HCT116 (cell line): Measurements from ENCODE around the gene ZPR1. TPM values are rescaled to one million over a fixed set of nuclear protein-coding genes. Genes with fewer than 3 reads are reported as not detected.

Experiments
- ATAC-seq: fragments of 200-7000 bp; cut with Tn5 transposase; 2 replicates; pipeline ENCODE4 v1.9.1; 2020; ENCODE audit warnings: mild to moderate bottlenecking, moderate library complexity
- BruUV-seq: library from RNA; stranded (reverse); fragments of 400-500 nt; replicated peaks from 2 replicates; lab custom pipeline; 2021; lab: Mats Ljungman, UMichigan
- CTCF ChIA-PET: fragments of 300-600 bp; sonication (Branson Sonifier 250); formaldehyde crosslinking; loops from one replicate; lab custom pipeline; 2021; ENCODE audit warnings: antibody characterized with exemption; lab: Charles Lee
- POLR2A ChIA-PET: fragments of 300-600, 350-600 bp; sonication (Branson Sonifier 250); formaldehyde crosslinking; loops from one replicate; lab custom pipeline; 2021; ENCODE audit warnings: antibody characterized with exemption; lab: Charles Lee
- RAD21 ChIA-PET, 2 experiments: fragments of 300-600 bp; sonication (Branson Sonifier 250); formaldehyde crosslinking; loops; one replicate each; lab custom pipeline; 2023; ENCODE audit warnings: low total read pairs in 2 of 2; ENCODE audit not compliant: uncharacterized antibody in 2 of 2, unreplicated experiment in 2 of 2, low non-redundant PET in 1 of 2; lab: Charles Lee
- DNase-seq: peaks from one replicate; pipeline ENCODE4 v3.0.0-alpha.2; 2010; ENCODE audit warnings: low read depth, low spot score
- H2AFZ ChIP-seq: fragments of 200-600 bp; shearing (Covaris generic), sonication (generic); 2 replicates; pipeline ENCODE4 v1.6.1; 2017; ENCODE audit warnings: low read depth, mixed run types, mixed read lengths, antibody characterized with exemption, low read length; ENCODE audit not compliant: poor library complexity, severe bottlenecking
- H3K27ac ChIP-seq: 2 replicates; pipeline ENCODE4 v1.5.1; 2012; ENCODE audit warnings: low read depth, low read length
- H3K27me3 ChIP-seq: fragments of 200-600 bp; sonication (generic); 2 replicates; pipeline ENCODE4 v1.6.1; 2016; ENCODE audit warnings: mixed run types, low read length, mixed read lengths; ENCODE audit not compliant: insufficient read depth
- H3K36me3 ChIP-seq, 2 experiments: fragments of 200-500 bp in 1 of 2; fragments of 200-600 bp in 1 of 2; sonication (Bioruptor generic) in 1 of 2; sonication (generic) in 1 of 2; 2 replicates each; pipeline versions ENCODE4 v1.5.1 to v1.6.1; 2014 to 2016; ENCODE audit warnings: low read length in 2 of 2, inconsistent platforms in 1 of 2, mixed read lengths in 1 of 2, mixed run types in 1 of 2; ENCODE audit not compliant: insufficient read depth in 2 of 2, control insufficient read depth in 1 of 2
- H3K4me1 ChIP-seq, 2 experiments: fragments of 200-600 bp in 1 of 2; sonication (generic) in 1 of 2; 2 replicates each; pipeline versions ENCODE4 v1.5.1 to v1.6.1; 2012 to 2017; ENCODE audit warnings: low read length in 2 of 2, inconsistent platforms in 1 of 2, mild to moderate bottlenecking in 1 of 2, mixed read lengths in 1 of 2, mixed run types in 1 of 2, moderate library complexity in 1 of 2; ENCODE audit not compliant: insufficient read depth in 2 of 2, control insufficient read depth in 1 of 2
- H3K4me2 ChIP-seq: fragments of 200-600 bp; sonication (generic); 2 replicates; pipeline ENCODE4 v1.6.1; 2017; ENCODE audit warnings: mixed run types, low read length, mixed read lengths
- H3K4me3 ChIP-seq, 2 experiments: fragments of 200-600 bp in 1 of 2; sonication (generic) in 1 of 2; replicated peaks in 1 of 2; 2 replicates each; pipeline ENCODE4 v1.5.1; 2011 to 2016; ENCODE audit warnings: low read length in 2 of 2, control low read depth in 1 of 2, low read depth in 1 of 2, mild to moderate bottlenecking in 1 of 2, mixed read lengths in 1 of 2, mixed run types in 1 of 2
- H3K79me2 ChIP-seq: fragments of 200-600 bp; sonication (generic); 2 replicates; pipeline ENCODE4 v1.6.1; 2017; ENCODE audit warnings: mild to moderate bottlenecking, mixed run types, low read length, moderate library complexity, mixed read lengths; ENCODE audit not compliant: insufficient read depth
- H3K9ac ChIP-seq: fragments of 200-600 bp; sonication (generic); 2 replicates; pipeline ENCODE4 v1.6.1; 2016; ENCODE audit warnings: low read length, mixed read lengths
- H3K9me2 ChIP-seq: fragments of 200-600 bp; sonication (generic), shearing (Covaris generic); 2 replicates; pipeline ENCODE4 v1.6.1; 2017; ENCODE audit warnings: mixed run types, mild to moderate bottlenecking, moderate library complexity; ENCODE audit not compliant: insufficient read depth
- H3K9me3 ChIP-seq, 2 experiments: fragments of 200-500 bp in 1 of 2; fragments of 200-600 bp in 1 of 2; sonication (Bioruptor generic) in 1 of 2; sonication (generic) in 1 of 2; 2 replicates each; pipeline ENCODE4 v1.6.1; 2014 to 2017; ENCODE audit warnings: low read length in 2 of 2, mixed read lengths in 2 of 2, inconsistent platforms in 1 of 2, low read depth in 1 of 2, mild to moderate bottlenecking in 1 of 2, mixed run types in 1 of 2, moderate library complexity in 1 of 2; ENCODE audit not compliant: control insufficient read depth in 1 of 2, insufficient read depth in 1 of 2
- H4K20me1 ChIP-seq: fragments of 200-600 bp; sonication (generic), shearing (Covaris generic); 2 replicates; pipeline ENCODE4 v1.6.1; 2017; ENCODE audit warnings: mixed run types, mild to moderate bottlenecking, moderate library complexity; ENCODE audit not compliant: insufficient read depth
- CBX3 ChIP-seq: IDR thresholded peaks from 2 replicates; pipeline ENCODE4 v1.6.1; 2012; ENCODE audit warnings: low read depth
- CTCF ChIP-seq, 3 experiments: fragments of 200-600 bp in 1 of 3; sonication (generic) in 1 of 3; IDR thresholded peaks in 2 of 3; conservative IDR thresholded peaks in 1 of 3; 2 replicates each; pipeline ENCODE4 v1.5.1; 2012 to 2017; ENCODE audit warnings: low read depth in 2 of 3, low read length in 2 of 3, antibody characterized with exemption in 1 of 3, borderline replicate concordance in 1 of 3, control low read depth in 1 of 3, mild to moderate bottlenecking in 1 of 3, mixed read lengths in 1 of 3, mixed run types in 1 of 3, moderate library complexity in 1 of 3; ENCODE audit not compliant: insufficient read depth in 1 of 3
- ELF1 ChIP-seq: IDR thresholded peaks from 2 replicates; pipeline ENCODE4 v1.6.1; 2012; ENCODE audit warnings: low read depth, borderline replicate concordance
- RAD21 ChIP-seq: IDR thresholded peaks from 2 replicates; pipeline ENCODE4 v1.6.1; 2012; ENCODE audit warnings: low read depth, mild to moderate bottlenecking
- SIN3A ChIP-seq: IDR thresholded peaks from 2 replicates; pipeline ENCODE4 v1.6.1; 2012; ENCODE audit warnings: low read depth
- SRF ChIP-seq: IDR thresholded peaks from 2 replicates; pipeline ENCODE4 v1.6.1; 2012; ENCODE audit warnings: low read depth
- TCF7L2 ChIP-seq: IDR thresholded peaks from 2 replicates; pipeline ENCODE4 v1.7.0; 2011; ENCODE audit warnings: borderline replicate concordance, inconsistent platforms; ENCODE audit not compliant: insufficient read depth, insufficient read length; ENCODE audit errors: extremely low read depth
- ZFX ChIP-seq: fragments of 450-650 bp; IDR thresholded peaks from 2 replicates; pipeline ENCODE4 v1.6.1; 2017
- intact Hi-C: fragments of 100-400 bp; cut with micrococcal nuclease; formaldehyde crosslinking; loops from 2 replicates; pipeline ENCODE4 v1.10.0; 2022
- total RNA-seq: library from RNA; stranded (reverse); gene quantifications from one replicate; pipeline ENCODE4 v1.2.1, GENCODE V29; 2021; ENCODE audit not compliant: unreplicated experiment

Gene ZPR1
- total RNA-seq, 1 experiment from 2014 or later: 56.3 TPM

- DNase-seq: no peak
- Histone ChIP-seq H3K27ac (no peak overlapping the region), H3K4me1 (no peaks in the 10 kb centered on the region), H4K20me1 (no peaks in the 10 kb centered on the region), H3K4me3 (no peak overlapping the region), H3K9ac (no peak overlapping the region), H3K4me2 (no peak overlapping the region), H3K36me3 (no peaks in the 10 kb centered on the region), H2AFZ (no peak overlapping the region), H3K9me2 (no peaks in the 10 kb centered on the region), H3K79me2 (no peaks in the 10 kb centered on the region), H3K9me3 (no peaks in the 10 kb centered on the region), H3K27me3 (no peaks in the 10 kb centered on the region)
- ATAC-seq: no peak
- intact Hi-C loops: no loop called here
- CTCF ChIA-PET: no interaction called here
- RAD21 ChIA-PET: no interaction called here
- POLR2A ChIA-PET: no interaction called here
- BruUV-seq: no TSS peak
- TF ChIP-seq SRF: no peak
- no peak for TF ChIP-seq ELF1
- no peak for TF ChIP-seq CTCF (IDR thresholded peaks at IDR 0.05 in 2 of 3, conservative IDR thresholded peaks at IDR 0.05 in 1 of 3; ENCODE audit: borderline replicate concordance in 1 of 3, insufficient read depth in 1 of 3, low read depth in 2 of 3, low read length in 2 of 3)
- no peak for TF ChIP-seq ZFX
- no peak for TF ChIP-seq SIN3A
- no peak for TF ChIP-seq CBX3
- TF ChIP-seq RAD21: no peak
- no peak for TF ChIP-seq TCF7L2
These were observed 37.6 kb upstream of the ZPR1 start for GRCh38 chr11:116825434-116825833.
